ENCODE measurements around the gene CPAMD8. TPM values are rescaled to one million over a fixed set of nuclear protein-coding genes. Genes with fewer than 3 reads are reported as not detected.

The CPAMD8 gene
- total and polyA plus RNA-seq, 2 donors (not counting 3 experiments of a cell fraction or from before 2014, with no cell fraction given) = 2.2 to 3.9 TPM

GRCh38 chr19:16920816-16921529 is 105.6 kb downstream of the CPAMD8 start:
- ChIA-PET CTCF (interaction anchor here (1.5 kb wide), 1 partner anchor 206 kb away, joined by 4 read pairs; no protein-coding TSS in a partner anchor), POLR2A (interaction anchor here (0.7 kb wide), 2 partner anchors 388 to 509 kb away, joined by 9 to 13 read pairs; partner anchors contain the start of gene DDA1)
- DNase-seq (ENCODE audit: low read depth, low spot score) = no peak
- Histone ChIP-seq H2AFZ (ENCODE audit: low read depth, low read length) (no peak overlapping the region), H3K9me3 (replicated peaks; ENCODE audit: control insufficient read depth, insufficient read depth, low read length) (no peaks in the 10 kb centered on the region), H3K4me2 (ENCODE audit: insufficient read depth, low read length) (no peak overlapping the region), H3K36me3 (ENCODE audit: control insufficient read depth in 2 of 2, extremely low read depth in 1 of 2, insufficient read depth in 2 of 2, low read length in 2 of 2) (no peaks in the 10 kb centered on the region), H4K20me1 (replicated peaks; ENCODE audit: control insufficient read depth, extremely low read depth, insufficient read depth, low read length) (no peaks in the 10 kb centered on the region), H3K27me3 (ENCODE audit: control insufficient read depth in 2 of 2, insufficient read depth in 2 of 2, low read length in 2 of 2) (no peaks in the 10 kb centered on the region), H3K9ac (replicated peaks; ENCODE audit: extremely low read depth, insufficient read depth, low read length) (no peak overlapping the region), H3K4me1 (ENCODE audit: control insufficient read depth, extremely low read depth, insufficient read depth, low read length) (no peaks in the 10 kb centered on the region), H3K9me1 (replicated peaks; ENCODE audit: control insufficient read depth, extremely low read depth, insufficient read depth, low read length) (no peaks in the 10 kb centered on the region), H3K79me2 (ENCODE audit: control insufficient read depth, insufficient read depth, low read length) (no peaks in the 10 kb centered on the region), H3K4me3 (replicated peaks in 1 of 3; ENCODE audit: insufficient read depth in 1 of 3, low read depth in 1 of 3, low read length in 3 of 3) (no peak overlapping the region), H3K27ac (ENCODE audit: insufficient read depth, low read depth, low read length) (no peak overlapping the region)
- intact Hi-C loops (cut with micrococcal nuclease) = no loop called here
- TF ChIP-seq MAX (IDR thresholded peaks at IDR 0.05; ENCODE audit: insufficient read depth, insufficient read length) (no peak), EZH2 (IDR thresholded peaks at IDR 0.05; ENCODE audit: borderline replicate concordance, low read depth, low read length, severe bottlenecking) (no peak), JUN (IDR thresholded peaks at IDR 0.05; ENCODE audit: borderline replicate concordance, insufficient read depth, insufficient read length, low read depth) (no peak), FOS (IDR thresholded peaks at IDR 0.05; ENCODE audit: borderline replicate concordance, insufficient read depth, low read length) (no peak), MYC (IDR thresholded peaks at IDR 0.05; ENCODE audit: low read depth, low read length) (no peak), POLR2AphosphoS5 (IDR thresholded peaks at IDR 0.05; ENCODE audit: insufficient read depth, low read depth, low read length) (no peak), POLR2A (IDR thresholded peaks at IDR 0.05; ENCODE audit: low read depth, low read length) (no peak), GATA2 (IDR thresholded peaks at IDR 0.05; ENCODE audit: insufficient read depth, insufficient read length, low read depth, low read length) (no peak), CTCF (IDR thresholded peaks at IDR 0.05; ENCODE audit: extremely low read depth in 1 of 2, insufficient read depth in 1 of 2, low read depth in 1 of 2, low read length in 2 of 2) (no peak)
- BruUV-seq (replicated peaks) = no TSS peak
- dilution Hi-C loops (cut with MboI; ENCODE audit: extremely low pct_ligation_motif_present, low sequenced_read_pairs) = no loop called here
- FAIRE-seq = no peak

Measured in endothelial cell of umbilical vein (primary cell).